Measurements from ENCODE around the gene PPFIA1. TPM values are rescaled to one million over a fixed set of nuclear protein-coding genes. Genes with fewer than 3 reads are reported as not detected.

The PPFIA1 gene
- total and polyA plus RNA-seq, 2 of the 8 experiments (the other 6 are each of a cell fraction or from before 2014, with no cell fraction given), result 44.3 to 73.5 TPM

DNA sequence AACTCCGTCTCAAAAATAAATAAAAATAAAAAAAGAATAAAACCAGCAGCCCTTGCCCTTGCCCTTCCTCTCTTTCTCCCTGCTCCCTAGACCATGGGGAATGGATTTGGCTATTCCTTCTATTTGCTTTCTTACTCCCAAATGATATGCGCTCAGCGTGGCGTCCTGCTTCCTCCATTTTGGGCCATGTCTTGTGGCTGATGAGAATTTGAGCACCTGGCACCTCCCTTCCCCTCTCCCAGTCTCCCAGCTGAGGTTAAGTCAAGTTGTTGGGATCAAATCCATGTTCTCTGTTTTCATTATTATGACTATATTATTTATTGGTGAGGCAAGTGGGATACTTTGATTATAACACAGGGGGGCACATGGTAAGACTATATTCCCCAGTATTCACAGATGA is 117.1 kb downstream of the PPFIA1 start (continued):
- TF ChIP-seq, protein P1, sequence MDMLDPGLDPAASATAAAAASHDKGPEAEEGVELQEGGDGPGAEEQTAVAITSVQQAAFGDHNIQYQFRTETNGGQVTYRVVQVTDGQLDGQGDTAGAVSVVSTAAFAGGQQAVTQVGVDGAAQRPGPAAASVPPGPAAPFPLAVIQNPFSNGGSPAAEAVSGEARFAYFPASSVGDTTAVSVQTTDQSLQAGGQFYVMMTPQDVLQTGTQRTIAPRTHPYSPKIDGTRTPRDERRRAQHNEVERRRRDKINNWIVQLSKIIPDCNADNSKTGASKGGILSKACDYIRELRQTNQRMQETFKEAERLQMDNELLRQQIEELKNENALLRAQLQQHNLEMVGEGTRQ (IDR thresholded peaks at IDR 0.05; ENCODE audit: low read length), result no peak
- TF ChIP-seq, protein P2, sequence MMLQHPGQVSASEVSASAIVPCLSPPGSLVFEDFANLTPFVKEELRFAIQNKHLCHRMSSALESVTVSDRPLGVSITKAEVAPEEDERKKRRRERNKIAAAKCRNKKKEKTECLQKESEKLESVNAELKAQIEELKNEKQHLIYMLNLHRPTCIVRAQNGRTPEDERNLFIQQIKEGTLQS (IDR thresholded peaks at IDR 0.05; ENCODE audit: insufficient read depth, low read depth, low read length), result no peak
- TF ChIP-seq FOSL1 (IDR thresholded peaks at IDR 0.05; ENCODE audit: insufficient read depth, low read depth, low read length) (no peak), RFX5 (IDR thresholded peaks at IDR 0.05; ENCODE audit: borderline replicate concordance, low read depth, low read length) (no peak), HDAC6 (IDR thresholded peaks at IDR 0.05; ENCODE audit: low read depth, low read length) (no peak), HDAC2 (IDR thresholded peaks at IDR 0.05; ENCODE audit: borderline replicate concordance in 1 of 2, low read depth in 2 of 2, low read length in 2 of 2) (no peak), CBX8 (IDR thresholded peaks at IDR 0.05; ENCODE audit: borderline replicate concordance, low read depth, low read length) (no peak)
- TF ChIP-seq, protein P3, sequence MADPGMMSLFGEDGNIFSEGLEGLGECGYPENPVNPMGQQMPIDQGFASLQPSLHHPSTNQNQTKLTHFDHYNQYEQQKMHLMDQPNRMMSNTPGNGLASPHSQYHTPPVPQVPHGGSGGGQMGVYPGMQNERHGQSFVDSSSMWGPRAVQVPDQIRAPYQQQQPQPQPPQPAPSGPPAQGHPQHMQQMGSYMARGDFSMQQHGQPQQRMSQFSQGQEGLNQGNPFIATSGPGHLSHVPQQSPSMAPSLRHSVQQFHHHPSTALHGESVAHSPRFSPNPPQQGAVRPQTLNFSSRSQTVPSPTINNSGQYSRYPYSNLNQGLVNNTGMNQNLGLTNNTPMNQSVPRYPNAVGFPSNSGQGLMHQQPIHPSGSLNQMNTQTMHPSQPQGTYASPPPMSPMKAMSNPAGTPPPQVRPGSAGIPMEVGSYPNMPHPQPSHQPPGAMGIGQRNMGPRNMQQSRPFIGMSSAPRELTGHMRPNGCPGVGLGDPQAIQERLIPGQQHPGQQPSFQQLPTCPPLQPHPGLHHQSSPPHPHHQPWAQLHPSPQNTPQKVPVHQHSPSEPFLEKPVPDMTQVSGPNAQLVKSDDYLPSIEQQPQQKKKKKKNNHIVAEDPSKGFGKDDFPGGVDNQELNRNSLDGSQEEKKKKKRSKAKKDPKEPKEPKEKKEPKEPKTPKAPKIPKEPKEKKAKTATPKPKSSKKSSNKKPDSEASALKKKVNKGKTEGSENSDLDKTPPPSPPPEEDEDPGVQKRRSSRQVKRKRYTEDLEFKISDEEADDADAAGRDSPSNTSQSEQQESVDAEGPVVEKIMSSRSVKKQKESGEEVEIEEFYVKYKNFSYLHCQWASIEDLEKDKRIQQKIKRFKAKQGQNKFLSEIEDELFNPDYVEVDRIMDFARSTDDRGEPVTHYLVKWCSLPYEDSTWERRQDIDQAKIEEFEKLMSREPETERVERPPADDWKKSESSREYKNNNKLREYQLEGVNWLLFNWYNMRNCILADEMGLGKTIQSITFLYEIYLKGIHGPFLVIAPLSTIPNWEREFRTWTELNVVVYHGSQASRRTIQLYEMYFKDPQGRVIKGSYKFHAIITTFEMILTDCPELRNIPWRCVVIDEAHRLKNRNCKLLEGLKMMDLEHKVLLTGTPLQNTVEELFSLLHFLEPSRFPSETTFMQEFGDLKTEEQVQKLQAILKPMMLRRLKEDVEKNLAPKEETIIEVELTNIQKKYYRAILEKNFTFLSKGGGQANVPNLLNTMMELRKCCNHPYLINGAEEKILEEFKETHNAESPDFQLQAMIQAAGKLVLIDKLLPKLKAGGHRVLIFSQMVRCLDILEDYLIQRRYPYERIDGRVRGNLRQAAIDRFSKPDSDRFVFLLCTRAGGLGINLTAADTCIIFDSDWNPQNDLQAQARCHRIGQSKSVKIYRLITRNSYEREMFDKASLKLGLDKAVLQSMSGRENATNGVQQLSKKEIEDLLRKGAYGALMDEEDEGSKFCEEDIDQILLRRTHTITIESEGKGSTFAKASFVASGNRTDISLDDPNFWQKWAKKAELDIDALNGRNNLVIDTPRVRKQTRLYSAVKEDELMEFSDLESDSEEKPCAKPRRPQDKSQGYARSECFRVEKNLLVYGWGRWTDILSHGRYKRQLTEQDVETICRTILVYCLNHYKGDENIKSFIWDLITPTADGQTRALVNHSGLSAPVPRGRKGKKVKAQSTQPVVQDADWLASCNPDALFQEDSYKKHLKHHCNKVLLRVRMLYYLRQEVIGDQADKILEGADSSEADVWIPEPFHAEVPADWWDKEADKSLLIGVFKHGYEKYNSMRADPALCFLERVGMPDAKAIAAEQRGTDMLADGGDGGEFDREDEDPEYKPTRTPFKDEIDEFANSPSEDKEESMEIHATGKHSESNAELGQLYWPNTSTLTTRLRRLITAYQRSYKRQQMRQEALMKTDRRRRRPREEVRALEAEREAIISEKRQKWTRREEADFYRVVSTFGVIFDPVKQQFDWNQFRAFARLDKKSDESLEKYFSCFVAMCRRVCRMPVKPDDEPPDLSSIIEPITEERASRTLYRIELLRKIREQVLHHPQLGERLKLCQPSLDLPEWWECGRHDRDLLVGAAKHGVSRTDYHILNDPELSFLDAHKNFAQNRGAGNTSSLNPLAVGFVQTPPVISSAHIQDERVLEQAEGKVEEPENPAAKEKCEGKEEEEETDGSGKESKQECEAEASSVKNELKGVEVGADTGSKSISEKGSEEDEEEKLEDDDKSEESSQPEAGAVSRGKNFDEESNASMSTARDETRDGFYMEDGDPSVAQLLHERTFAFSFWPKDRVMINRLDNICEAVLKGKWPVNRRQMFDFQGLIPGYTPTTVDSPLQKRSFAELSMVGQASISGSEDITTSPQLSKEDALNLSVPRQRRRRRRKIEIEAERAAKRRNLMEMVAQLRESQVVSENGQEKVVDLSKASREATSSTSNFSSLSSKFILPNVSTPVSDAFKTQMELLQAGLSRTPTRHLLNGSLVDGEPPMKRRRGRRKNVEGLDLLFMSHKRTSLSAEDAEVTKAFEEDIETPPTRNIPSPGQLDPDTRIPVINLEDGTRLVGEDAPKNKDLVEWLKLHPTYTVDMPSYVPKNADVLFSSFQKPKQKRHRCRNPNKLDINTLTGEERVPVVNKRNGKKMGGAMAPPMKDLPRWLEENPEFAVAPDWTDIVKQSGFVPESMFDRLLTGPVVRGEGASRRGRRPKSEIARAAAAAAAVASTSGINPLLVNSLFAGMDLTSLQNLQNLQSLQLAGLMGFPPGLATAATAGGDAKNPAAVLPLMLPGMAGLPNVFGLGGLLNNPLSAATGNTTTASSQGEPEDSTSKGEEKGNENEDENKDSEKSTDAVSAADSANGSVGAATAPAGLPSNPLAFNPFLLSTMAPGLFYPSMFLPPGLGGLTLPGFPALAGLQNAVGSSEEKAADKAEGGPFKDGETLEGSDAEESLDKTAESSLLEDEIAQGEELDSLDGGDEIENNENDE (IDR thresholded peaks at IDR 0.05; ENCODE audit: insufficient replicate concordance, low read length), result no peak

All from H1 (cell line).